Stimulated activated naive CD8-positive, alpha-beta T cell treated with anti-CD3 and anti-CD28 coated beads, Interleukin-15, Interleukin-2, amounts not matched to agents 100 U/mL and 50 U/mL, for 24 hours (primary cell): Measurements from ENCODE around the gene EDN2.

ENCODE experiments used
- ATAC-seq: fragments of 150-1000 bp; cut with Tn5 transposase; one replicate; pipeline ENCODE4 v1.10.0; 2021
- DNase-seq: peaks from one replicate; pipeline ENCODE4 v3.0.0; 2021

The EDN2 gene

DNA sequence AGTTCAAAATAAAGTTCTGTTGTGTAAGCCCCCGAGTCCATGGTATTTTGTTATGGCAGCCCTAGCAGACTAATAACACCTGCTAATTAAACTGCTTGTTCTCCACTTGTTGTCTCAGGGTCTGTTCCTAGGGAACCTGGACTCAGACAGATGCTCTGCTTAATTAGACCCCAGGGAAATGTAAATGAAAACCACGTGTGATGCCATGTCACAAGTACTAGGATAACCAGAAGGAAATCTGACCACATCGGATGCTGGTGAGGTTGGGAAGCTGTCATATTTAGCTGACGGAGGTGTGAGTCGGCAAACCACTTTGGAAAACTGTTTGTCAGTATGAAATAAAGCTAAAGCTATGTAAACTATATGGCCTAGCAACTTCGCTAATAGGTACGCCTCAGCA, 19.6 kb downstream of the EDN2 start:
- DNase-seq (no peak), ATAC-seq (no peak)

DNA sequence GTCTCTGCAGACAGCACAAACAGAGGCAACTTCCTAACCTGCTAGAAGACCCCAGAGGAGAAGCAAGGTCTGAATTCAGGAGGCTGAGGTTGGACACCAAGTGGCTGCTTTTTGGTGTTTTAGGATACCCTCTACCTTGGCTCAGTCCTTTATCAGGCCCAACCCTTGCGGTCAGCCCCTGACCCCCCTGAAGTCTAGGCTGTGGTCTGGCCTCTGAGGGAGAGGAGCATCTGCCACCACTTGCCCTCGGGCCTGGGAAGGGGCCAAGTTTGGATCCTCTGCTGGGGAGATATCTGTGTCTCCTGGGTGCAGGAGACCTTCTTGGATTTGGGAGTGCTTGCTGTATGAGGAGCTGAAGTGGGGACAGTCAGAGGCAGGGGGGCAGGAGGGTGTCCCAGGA, 21.0 kb downstream of the EDN2 start:
- no peak for ATAC-seq
- no peak for DNase-seq

GRCh38 chr1:41462680-41463004, 21.8 kb downstream of the EDN2 start:
- ATAC-seq (no peak), DNase-seq (no peak)

- no peak for ATAC-seq
- no peak for DNase-seq
Measured at GRCh38 chr1:41461790-41462679, 22.4 kb downstream of the EDN2 start.

DNA sequence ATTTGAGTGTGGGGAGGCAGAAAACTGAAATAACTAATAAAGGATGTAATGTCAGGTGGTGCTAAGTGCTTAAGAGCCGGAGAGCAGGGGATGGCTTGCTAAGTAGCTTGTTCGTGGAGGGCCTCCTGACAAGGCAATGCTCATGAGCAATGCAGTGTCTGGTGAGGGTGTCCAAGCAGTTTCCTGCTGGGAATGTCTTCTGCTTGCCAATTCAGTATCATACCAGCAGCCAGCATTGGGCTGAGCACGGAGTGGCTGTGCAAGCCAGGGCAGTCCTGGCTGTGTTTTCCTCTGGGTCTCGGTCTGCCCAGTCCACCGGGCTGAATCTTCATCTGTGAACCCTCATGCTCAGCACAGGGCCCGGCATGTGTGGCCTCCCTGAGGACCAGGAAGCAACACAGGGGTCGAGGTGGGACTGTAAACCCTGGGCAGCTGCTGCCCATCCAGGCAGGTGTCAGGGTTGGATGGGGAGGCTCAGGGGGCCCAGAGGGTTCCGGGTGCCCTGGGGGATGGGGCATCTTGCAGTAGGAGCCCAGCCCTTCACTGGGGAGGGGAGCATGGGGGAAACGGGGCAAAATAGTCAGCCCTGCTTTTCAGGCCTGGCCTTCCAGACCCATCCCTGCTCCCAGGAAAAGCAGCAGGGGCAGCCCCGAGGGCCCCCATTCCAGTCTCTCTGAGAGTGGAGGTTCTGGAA, 27.5 kb downstream of the EDN2 start:
- ATAC-seq (no peak), DNase-seq (no peak)

- ATAC-seq (no peak), DNase-seq (no peak)
Measured at GRCh38 chr1:41455479-41456332, 28.8 kb downstream of the EDN2 start.

GRCh38 chr1:41454406-41454805, 30.1 kb downstream of the EDN2 start:
- DNase-seq (no peak), ATAC-seq (no peak)

DNA sequence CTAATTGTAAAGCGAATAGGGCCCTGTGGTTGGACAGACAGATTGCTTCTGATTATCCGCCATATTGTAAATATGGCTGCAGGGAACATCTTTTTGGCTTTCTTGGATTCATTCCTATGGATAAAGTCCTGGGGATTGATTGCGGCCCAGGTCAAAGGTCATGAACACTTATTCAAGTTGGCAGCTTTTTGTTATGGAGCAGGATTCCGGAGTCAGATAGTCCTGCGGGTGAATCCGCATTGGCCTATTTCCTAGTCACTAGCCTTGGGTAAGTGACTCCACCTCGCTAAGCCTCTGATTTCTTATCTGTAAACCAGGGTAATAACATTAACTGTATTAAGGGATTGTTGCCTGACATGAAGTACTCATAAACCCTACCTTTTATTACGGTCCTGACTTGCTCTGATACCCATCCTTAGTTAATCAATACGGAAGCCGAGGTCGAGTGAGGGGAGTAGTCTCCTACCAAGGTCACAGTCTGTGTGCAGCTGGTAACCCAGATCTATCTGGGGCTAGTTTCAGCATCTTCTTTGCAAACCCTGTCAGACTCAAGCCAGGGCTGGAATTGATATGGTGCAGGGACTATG, 31.7 kb downstream of the EDN2 start:
- no peak for DNase-seq
- no peak for ATAC-seq

GRCh38 chr1:41450747-41451285, 33.7 kb downstream of the EDN2 start:
- DNase-seq (no peak), ATAC-seq (no peak)

DNA sequence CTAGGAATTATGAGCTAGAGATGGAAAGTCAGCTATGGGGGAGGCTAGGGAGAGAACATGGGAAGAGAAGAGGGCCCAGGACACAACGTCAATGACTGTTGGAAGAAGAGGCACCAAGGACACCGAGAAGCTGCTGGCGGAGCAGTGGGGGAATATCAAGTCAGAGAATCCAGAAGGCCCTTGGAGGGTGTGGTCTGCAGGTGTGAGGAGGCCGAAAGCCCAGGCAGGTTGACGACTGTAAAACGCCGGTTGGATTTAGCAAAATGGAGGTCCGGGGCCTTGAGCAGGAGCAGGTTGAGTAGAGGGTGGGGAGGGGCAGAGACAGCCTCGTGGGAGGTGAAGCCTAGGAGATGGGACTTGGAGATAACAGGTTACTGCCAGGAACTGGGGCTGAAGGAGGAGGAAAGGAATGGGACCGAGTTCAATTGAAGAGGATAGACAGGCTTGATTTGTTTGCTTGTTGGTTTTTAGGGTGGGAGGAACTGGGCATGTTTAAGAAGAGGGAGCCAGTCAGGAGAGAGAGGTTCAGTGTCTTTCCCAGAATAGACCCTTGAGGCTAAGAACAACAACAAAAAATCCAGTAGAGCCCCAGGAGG, 35.1 kb downstream of the EDN2 start:
- ATAC-seq = no peak
- no peak for DNase-seq

GRCh38 chr1:41448821-41449220, 35.7 kb downstream of the EDN2 start:
- DNase-seq = no peak
- ATAC-seq = no peak

DNA sequence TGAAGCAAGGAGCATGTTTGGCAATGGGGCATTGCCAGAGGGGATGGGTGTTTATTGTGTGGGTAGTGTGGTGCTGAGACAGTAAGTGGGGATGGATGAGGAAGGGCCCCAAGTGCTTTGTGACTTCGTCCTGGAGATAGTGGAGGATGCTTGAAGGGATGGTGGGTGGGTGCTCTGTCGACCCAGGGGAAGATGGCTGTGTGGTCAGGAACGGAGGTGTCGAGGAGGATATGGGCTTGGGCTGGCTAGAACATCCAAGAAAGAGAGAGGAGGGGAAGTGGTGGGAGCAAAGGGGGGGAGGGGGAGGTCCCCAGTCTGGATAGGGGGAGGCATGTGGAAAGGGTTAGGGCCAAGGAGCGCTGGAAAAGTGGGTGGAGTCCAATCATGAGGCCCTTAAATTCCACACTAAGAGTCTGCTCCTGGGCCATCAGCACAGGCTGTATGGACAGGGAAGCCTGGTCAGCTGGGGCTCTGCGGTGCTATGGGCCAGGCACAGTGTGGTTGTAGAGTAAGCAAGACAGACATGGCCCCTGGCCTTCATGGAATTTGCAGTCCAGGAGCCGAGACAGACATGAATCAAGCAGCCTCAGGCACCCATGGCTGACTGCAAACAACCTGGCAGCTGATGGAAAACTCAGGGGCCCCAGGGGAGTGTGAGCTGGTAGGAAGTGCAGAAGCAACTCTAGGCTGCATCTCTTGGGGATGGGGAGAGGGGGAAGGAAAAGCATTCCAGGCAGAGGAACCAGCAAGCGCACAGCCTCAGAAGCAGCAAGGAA, 36.3 kb downstream of the EDN2 start:
- no peak for ATAC-seq

GRCh38 chr1:41446851-41447610, 37.5 kb downstream of the EDN2 start:
- no peak for ATAC-seq
- DNase-seq = no peak

More for the DNA sequence above, 36.3 kb downstream of the EDN2 start:
- no peak for DNase-seq

DNA sequence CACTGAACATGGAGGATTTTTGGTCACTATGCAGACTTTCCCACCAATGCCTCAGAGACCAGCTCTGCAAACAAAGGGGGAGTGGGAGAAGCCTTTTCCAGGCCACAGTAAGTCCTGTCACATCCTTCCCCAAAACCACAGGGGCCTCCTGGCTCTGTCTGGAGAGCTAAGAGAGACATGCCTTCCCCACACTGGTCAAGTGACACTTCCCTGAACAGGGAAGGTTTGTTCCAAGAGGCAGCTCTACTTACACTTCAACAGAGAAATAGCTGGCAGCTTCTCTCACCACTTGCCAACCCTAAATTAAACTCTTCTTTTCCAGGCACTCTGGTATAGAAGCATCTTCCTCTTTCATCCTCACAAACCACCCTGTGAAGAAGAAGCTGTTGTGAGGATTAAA, 39.7 kb downstream of the EDN2 start:
- DNase-seq = no peak
- no peak for ATAC-seq

DNA sequence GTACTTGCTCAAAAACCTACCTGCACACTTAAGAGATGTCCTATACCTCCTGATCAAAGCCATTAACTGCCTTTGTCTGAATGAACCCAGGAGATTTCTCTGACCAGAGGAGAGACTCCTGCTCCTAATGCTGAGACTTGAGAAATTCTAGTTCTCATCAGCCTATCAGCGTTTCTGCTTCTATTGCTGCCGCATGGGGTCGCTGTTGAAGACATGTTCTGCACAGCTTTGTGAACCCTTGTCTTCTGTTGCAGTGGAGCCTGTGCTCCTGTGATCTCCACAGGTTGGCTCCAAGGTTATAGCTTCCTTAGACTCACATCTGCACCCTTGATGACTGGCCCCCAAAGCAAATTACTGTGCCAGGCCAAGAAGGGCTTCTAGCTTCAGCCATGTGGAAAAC, 40.2 kb downstream of the EDN2 start:
- no peak for DNase-seq

GRCh38 chr1:41442697-41443251, 41.7 kb downstream of the EDN2 start:
- ATAC-seq (no peak), DNase-seq (no peak)

More for the DNA sequence above, 40.2 kb downstream of the EDN2 start:
- ATAC-seq = no peak

GRCh38 chr1:41440321-41441085, 44.0 kb downstream of the EDN2 start:
- ATAC-seq = no peak
- DNase-seq = no peak

GRCh38 chr1:41439234-41439633, 45.2 kb downstream of the EDN2 start:
- no peak for DNase-seq
- ATAC-seq = no peak

GRCh38 chr1:41438711-41439110, 45.8 kb downstream of the EDN2 start:
- ATAC-seq = no peak
- no peak for DNase-seq
